NCI-H510A treated with DMSO at 0.1 percent for 48 hours (cell line): Measurements from ENCODE around the gene ANKRD31.

Experiments used
- DNase-seq: peaks from one replicate; lab custom pipeline; 2025; lab: John Stamatoyannopoulos, UW

ANKRD31 gene

DNA sequence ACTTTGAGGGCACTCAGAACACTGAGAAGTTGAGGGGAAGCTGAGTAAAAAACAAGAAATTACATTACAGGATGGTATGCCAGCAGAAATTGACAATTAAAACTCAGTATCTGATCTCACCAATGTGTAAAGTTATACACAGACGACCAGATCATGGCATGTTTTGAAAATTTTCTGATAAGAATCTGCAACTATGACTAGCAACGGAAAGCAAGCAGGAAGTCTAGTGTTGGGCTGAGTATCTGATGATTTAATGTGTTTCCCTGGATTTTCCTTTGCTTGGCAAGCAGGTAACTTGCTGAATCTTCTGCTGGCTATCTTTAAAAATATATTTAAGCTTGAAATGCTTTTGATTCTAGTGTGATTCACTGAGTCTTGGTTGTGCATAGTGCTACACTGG lies 179.1 kb downstream of the ANKRD31 start:
- DNase-seq: no peak

DNA sequence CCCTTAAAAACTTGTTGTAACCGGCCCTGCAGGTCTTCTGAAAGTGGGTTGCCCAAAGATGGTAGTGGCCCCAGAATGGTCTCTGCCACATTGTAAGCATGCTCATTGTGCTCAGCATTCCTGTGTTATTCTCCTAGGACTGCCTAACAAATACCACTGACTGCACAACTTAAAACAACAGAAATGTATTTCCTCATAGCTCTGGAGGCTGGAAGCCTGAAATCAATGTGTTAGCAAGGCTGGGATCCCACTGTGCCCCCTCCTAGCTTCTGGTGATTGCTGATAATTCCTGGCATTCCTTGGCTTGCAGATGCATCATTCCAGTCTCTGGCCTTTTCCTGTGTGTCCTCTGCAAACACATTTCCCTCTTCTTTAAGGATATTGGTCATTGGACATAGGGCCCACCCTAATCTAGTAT lies 180.9 kb downstream of the ANKRD31 start:
- DNase-seq: no peak

DNA sequence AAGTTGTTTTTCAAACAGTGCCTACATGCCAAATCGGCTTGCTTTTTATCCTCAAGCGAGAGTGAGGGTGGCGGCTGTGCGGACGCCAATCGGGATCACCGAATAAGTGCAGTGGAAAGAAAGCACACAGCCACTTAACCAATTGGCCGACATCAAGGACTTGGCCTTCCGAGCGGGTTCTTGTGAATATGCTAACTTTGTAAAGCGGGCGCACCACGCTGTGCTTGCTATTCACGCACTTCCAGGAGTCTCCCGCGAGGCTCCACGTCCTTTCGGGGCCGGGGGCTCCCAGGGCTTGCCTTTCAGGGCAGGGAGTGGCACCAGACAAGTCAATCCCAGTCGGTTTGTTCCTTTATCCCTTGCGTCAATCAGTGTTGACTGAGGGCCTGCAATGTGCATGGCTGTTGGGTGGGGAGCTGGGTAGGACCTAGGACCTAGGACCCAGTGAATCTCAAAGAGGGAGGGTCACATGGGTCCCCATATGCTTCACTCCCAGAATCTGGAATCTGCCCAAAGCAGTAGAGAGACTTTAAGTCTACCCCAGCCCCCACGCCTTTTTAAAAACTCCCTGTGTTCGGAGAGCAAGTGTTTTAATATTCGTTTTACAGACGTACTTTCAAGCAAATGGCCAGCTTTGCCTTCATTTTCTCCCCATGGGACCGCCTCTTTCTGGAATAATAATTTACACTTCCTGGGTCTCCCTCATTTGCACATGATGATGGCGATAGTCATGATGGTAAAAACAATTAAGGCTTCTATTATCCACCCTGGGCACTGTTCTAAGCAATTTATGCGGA lies 182.3 kb downstream of the ANKRD31 start:
- no peak for DNase-seq

DNA sequence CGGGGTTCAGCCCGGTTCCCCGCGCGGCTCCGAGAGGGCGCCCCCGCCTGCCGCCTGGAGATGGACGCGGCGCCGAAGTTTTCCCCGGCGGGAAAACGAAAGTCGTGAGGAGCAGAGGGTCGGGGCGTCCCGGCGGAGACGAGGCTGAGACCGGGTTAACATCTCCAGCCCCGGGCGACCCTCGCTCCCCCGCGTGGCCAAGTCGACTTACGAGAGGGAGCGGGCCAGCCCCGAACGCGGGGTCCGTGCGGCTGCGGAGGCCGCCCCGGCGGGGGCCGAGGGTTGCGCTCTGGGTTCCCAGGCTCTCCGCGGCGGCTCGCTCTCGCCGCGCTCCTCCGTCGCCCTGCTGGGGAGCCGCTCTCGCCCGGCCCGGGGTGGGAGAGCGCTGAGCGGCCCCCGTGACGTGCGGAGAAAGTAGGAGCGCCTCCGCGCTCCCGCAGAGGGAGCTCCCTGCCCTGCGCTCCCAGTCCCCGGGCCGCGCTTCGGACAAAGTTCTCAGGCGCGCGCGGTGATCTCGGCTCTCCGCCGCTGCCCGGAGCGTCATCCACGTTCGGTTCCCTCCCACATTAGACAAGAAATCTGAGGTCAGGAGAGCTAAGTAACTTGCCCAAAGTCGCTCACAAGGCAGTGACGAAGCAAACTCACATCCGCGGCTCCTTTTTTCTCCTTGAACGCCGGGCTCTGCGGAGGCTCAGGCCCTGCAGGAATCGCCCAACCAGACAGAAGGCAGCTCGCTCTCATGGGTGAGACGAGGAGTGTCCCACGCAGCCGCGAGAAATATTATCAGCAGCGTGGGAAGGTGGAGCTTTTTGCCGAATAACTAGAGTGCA lies 183.2 kb downstream of the ANKRD31 start:
- DNase-seq: peak; percentile 1

DNA sequence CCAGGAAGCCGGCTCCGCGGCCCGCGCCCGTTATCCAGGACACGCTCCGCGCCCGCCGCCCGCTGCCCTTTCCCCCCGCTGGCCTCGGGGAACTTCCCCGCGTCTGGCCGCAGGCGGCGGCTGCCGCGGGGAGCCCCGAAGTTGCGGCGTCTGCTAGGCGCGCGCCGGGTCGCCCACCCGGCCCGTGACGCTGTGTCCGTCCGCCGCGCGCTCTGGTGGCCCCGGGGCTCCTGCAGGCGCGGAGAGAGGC lies 183.7 kb downstream of the ANKRD31 start:
- no peak for DNase-seq

DNA sequence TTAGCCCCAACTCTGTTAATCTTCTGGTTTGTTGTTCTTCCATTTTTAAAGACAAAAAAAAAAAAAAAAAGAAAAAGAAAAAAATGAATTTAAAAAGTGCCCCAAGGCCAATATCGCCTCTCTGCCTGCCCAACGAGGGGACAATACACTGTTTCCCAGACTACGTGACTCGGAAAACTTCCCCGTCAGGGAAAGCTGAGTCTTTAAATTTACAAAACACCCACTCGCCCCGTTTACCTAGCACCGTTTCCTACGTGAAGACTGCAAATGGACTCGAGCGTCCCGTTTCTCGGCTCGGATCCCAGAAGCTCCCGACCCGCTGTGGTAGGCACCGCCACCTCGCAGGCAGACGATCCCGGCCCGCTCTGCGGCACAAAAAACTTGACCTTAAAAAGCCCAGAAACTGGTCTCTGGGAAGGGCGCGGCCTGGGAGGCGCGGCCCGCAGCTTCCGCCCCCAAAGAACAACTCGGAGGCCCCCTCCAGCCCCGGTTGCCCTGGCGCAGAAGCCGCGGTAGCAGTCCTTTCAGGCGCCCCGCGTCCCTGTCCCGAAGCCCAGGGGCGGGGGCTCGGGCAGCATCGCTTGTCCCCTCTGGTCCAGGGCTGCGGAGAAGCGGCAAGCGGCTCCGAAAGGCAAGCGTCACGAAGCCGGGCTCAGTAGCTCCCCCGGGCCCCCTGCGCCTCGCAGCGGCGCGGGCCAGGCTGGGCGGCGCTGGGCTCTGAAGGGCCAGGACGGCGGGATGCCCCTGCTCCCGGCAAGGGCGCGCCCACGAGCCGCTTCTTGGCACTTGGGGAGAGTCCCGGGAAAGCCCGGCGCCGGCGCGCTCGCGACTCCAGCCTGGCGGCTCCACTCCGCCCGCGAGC lies 184.3 kb downstream of the ANKRD31 start, which contains the start of gene GCNT4:
Gene GCNT4, minus strand, starts transcription at position 367 of the 862 bp plus-strand sequence. CDS start 22,521 bp downstream, outside the sequence.
- DNase-seq: no peak

DNA sequence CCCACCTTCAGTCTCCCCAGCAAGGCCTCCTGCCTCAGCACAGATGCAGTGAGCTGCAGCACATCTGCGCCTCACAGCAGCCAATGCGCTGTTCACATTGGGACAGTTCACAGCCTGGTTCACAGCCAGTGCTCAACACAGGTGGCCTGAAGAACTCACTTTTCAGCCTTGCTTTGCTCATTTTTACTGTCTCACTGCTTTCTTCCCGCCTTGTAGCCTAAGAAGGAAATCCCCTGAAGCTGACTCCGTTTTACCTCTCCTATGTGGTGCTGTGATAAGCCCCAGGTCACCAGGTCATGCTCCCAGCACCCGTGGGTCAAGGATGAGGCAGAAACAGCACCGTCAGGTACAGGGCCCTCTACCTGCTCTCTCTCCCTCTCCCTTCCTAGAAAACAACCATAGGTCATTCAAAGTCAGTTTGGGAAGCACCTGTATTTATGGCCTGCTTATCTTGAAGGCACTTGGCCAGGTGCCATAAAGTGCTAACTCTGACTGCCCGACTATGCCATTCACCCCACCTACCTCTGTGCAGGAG lies 185.4 kb downstream of the ANKRD31 start:
- DNase-seq: no peak

DNA sequence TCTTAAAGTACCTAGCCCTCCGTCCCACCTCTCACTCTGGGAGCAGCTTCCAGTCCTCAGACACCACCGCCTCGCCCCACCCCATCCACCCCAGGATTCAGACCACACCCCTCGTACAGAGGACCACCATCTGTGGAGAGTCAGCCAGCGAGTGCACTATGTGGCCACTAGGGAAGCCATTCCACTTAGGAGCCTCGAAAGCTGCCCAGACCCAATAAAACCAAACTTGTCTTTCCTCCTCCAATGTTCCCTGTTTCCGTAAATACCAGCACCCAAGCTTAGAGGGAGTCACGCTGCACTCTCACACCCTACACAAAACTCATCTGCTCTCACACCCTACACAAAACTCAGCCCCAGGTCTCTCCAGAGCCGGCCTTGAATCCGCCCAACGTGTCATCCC lies 186.3 kb downstream of the ANKRD31 start:
- no peak for DNase-seq

DNA sequence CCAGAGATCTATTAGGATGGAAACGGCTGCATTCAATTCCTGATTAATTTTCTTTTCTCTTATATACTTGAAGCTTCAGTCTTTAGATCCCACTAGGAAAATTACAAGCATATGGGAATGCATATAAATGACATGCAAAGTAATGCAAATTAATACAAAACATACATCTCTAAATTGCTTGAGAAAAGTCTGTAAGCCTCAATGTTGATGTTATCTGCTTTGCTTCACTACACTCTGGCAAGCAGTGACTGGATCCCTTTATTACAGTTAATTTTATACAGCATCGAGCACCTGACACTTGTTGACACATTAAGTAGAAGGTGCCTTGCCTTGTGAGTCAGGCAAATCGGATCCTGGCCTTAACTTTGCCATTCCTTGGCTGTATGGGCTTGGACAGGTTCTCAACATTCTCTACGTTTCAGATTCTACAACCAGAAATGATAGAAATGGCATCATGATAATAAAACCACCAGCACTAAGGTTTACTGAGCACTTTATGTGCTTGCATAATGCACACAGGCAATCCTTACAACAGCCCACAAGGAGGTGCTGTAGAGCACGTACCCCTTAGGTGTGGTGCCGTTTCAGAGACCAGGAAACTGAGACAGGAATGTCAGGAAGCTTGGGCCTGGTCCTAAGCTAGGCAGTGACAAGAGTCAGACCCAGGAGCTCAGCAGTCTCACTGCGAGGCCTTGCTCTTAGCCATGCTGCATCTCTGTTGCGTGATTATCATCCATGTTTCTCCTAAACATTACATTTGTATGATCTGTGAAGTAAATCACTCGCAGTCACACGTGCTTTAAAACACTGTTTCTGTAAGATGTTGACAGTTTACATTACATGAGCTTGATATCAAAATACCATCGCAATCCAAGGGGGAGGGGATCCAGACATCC lies 187.0 kb downstream of the ANKRD31 start:
- peak; percentile 9 for DNase-seq

DNA sequence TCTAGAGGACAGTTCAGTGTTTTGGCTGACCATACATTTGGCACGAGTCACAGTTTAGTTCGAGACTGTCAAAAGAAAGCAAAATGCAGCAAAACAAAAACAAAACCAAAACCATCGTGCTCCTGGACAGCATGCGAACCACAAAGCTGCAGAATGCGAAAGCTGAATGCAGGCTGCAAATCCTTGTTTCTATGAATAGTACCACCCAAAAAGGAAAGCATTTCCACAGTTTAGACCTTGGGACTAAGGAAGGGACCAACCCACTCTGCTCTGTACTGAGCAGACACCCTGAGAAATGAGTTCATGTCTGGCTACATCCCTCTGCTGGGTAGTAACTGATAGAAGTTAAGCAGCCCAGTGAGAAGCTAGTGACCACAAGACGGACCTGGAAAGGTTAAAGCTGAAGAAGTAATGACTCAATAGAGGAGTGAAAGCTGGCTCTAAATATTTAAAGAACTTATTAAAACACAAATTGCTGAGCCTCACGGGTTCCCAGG lies 188.2 kb downstream of the ANKRD31 start:
- no peak for DNase-seq

DNA sequence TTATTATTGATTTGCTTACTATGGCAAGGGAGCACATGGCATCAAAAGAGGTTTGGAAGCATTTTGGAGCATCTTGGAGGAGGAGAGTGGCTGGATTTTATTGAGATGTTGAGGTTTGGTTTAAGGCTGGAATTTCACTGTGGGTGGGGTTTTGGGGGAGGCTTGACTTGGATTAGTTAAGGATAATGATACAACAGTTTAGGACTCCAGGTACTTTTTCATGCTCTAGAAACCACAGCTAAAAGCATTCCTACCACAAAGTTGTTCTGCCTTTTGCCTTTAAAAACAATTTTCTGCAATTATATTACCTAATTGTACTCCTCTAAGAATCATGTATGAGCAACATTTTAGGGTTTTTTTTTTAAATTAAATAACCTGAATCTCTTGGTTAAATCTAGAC lies 189.3 kb downstream of the ANKRD31 start:
- DNase-seq: no peak

DNA sequence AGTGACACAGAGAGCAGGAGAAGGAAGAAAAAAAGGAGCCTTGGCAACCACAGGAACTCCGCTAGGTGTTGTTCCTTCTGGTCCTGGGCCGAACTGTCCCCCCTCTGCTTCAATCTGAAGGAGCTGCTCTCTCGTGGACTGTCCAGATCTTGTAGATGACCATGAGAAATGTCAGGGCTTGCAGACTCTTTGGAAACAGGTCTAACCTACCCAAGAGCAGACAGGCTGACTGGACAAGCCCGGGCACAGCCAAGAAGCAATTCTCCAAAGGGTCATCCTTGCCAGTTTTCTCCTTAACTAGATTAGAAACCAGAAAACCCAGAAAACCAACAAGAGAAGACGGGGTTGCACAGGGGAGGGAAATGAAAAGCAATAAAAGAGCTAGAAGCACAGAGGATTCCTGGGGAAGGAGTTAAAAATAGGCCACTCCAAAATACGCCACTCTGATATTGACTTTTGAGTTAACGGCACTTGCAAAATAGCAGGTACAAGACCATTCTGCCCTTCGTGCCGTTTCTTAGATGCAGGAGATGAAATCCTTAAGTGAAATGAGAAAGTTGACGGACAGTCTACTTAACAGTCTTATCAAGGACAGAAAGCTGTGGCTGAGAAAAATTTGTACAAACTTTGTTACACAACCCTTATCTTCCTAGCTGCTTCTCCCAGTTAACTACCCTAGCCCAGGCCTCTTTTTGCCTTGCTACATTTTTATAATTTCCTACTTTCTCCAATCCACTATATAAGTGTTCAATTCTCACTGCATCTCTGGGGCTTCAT lies 190.1 kb downstream of the ANKRD31 start:
- DNase-seq: no peak

DNA sequence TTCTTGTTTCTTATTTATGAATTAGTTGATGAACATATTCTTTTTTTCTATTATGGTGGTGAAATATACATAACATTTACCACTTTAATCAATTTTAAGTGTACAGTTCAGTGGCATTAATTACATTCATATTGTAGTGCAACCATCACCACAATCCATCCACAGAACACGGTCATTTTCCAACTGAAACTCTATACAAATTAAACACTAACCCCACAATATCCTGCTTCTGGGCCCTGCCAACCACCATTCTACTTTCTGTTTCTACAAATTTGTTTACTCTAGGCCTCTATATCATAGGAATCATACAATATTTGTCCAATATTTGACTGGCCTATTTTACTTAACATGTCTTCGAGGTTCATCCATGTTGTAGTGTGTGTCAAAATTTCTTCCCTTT lies 191.6 kb downstream of the ANKRD31 start:
- no peak for DNase-seq

DNA sequence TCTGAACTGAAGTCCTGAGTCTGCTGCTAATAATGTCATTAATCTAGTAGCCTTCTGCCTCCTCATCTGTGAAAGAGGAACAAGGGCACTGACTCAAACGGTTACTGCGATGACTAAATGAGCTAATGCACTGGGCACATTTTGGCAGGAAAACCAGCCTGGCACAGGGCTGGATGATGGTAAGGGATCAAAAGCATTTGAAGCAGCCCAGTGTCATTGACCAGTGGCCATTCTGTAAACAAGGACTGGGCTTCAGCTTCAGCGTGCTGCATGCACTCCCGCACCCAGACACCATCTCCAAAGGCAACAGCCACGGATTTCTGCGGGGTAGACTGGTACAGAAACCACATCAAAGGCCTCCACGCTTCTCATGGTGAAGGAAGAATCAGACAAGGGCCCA lies 192.3 kb downstream of the ANKRD31 start:
- DNase-seq: no peak

DNA sequence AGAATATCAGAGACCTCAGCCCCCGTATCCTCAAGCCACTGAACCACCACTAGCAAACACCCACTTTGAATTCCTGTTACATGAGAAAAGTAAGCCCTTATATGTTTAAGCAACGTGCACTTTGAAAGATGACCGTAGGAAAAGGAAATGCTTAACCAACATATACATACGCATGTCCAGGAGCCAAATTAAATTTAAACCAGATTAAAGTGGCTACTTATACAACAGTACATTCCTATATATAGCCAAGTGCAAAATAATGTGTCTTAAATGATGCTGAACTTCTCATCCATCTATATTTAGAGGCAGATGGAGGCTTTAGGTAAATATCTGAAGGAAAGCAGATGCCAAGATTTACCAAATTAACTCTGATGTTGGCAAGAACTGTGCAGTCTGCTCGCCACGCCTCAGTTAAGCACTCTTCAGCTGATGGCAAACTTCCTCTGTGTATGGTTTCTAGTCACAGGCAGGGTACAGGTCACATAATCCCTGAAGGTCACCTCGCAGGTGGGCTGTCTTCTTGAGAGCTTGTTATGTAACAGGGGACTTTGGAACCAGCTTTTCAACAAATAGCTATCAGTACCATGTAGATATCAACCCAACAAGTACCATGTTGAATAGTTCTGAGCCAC lies 192.9 kb downstream of the ANKRD31 start:
- DNase-seq: no peak

DNA sequence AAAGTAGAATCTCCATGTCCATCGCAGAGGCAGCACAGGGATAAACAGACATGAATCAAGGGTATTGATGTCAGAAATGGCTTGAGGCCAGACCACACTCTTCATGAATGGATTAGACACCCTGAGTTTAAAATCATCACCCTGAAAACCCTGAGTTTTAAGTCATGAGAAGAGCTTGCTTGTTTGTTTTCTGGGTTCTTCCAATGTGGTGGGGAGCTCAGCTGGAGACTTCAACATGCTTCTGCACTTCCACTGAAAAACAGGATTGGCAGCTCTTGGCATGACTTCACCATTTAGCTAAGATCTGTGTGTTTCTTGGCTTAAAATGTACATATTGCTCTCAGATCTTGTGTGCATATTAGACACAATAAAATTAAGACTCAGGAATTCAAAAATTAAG lies 194.2 kb downstream of the ANKRD31 start:
- DNase-seq: no peak

DNA sequence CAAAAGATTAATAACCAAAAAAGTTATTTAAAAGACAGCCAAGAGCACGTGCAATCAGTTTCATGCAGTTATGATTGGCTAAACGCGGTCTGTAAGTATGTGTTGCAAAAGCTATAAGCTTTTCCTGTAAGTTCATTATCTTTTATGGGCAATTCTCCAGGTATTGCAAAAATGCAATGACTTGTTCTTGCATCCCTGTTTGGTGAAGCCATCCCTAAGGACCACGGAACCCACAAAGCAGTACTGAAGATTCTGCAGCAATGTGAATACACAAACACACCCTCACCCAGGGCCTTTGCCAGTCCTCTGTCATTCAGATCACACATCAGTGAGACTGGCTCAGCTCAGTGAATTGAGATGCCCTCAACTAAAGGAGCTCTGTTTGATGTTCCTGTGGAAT lies 195.7 kb downstream of the ANKRD31 start:
- DNase-seq: no peak

DNA sequence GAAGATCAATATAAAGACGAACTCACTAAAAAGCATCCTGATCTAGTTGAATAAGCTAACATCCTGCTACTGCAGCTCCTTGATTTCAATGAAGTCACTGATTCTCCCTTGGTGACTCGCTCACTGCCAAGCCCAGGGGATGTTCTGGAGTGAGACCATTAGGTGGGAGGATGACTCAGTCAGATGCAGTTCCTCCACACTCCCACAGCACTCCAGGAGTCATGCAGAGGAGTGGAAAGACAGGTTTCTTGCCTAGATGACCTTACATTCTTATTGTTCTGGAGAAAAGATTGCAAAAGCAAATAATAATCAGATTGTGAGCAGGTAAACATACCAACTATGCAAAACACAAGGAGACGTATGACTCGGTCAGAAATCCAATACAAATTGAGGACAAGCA lies 199.6 kb downstream of the ANKRD31 start:
- no peak for DNase-seq

DNA sequence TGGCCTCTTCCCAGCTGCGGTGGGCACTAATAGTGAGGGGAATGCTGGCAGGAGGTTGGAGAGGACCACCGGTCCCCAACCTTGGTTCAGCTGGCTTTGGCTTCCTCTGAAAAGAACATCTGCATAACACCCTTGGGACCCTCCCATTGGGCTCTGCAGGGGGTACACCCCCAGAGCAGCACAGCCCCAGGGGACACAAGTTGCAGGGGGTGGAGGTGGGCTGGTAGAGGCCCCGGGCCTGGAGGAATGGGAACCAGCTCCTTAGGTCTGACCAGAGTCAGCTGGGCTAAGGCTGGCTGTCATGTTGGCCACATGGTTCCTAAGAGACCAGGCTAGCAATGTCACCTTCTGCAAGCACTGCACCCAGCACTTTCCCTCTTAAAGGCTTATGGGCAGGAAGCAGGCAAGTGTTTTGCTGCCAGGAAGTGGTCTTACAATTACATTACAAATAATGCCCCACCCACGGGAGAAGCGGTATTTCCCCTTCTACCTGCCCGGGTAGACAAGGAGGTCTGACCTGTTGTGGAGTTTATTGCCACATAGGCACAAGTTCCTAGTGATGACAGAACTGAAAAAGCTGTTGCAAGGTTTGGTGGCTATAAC lies 202.4 kb downstream of the ANKRD31 start:
- peak; percentile 1 for DNase-seq
